HG02642 (cell line): ENCODE results near the gene AK3.

Experiments used
- ATAC-seq: cut with Tn5 transposase; IDR thresholded peaks from one replicate; pipeline ENCODE4 v1.9.1; 2021; ENCODE audit warnings: mild to moderate bottlenecking; ENCODE audit not compliant: unreplicated experiment, poor library complexity

AK3 gene

GRCh38 chr9:4750023-4750673, 9.1 kb upstream of the AK3 start:
- no peak for ATAC-seq

- ATAC-seq = no peak
Observed at GRCh38 chr9:4748612-4749011, 7.6 kb upstream of the AK3 start.

GRCh38 chr9:4746278-4747030, 5.5 kb upstream of the AK3 start:
- ATAC-seq = no peak

- ATAC-seq = no peak
Observed at GRCh38 chr9:4743131-4743875, 2.3 kb upstream of the AK3 start.

GRCh38 chr9:4742246-4742645, 1.2 kb upstream of the AK3 start:
- ATAC-seq = no peak

GRCh38 chr9:4741365-4742089, 525 bp upstream of the AK3 start:
- ATAC-seq = peak; percentile 5

GRCh38 chr9:4740388-4740637, 689 bp downstream of the AK3 start:
- no peak for ATAC-seq

- no peak for ATAC-seq
Observed at GRCh38 chr9:4739587-4740387, 1.2 kb downstream of the AK3 start.

- no peak for ATAC-seq
Observed at GRCh38 chr9:4738866-4739586, 2.0 kb downstream of the AK3 start.

GRCh38 chr9:4734150-4734549, 6.9 kb downstream of the AK3 start:
- ATAC-seq = no peak

GRCh38 chr9:4732890-4733289, 8.1 kb downstream of the AK3 start:
- no peak for ATAC-seq

- ATAC-seq = no peak
Observed at GRCh38 chr9:4727593-4727992, 13.4 kb downstream of the AK3 start.

GRCh38 chr9:4725706-4726442, 15.1 kb downstream of the AK3 start:
- no peak for ATAC-seq

- no peak for ATAC-seq
Observed at GRCh38 chr9:4721736-4722135, 19.3 kb downstream of the AK3 start.

GRCh38 chr9:4718911-4719310, 22.1 kb downstream of the AK3 start:
- ATAC-seq = no peak

- no peak for ATAC-seq
Observed at GRCh38 chr9:4717815-4718214, 23.2 kb downstream of the AK3 start.

GRCh38 chr9:4716163-4716562, 24.8 kb downstream of the AK3 start:
- ATAC-seq = no peak

GRCh38 chr9:4714266-4715016, 26.6 kb downstream of the AK3 start:
- ATAC-seq = no peak
